Smooth muscle cell (in vitro differentiated cells): ENCODE data around the gene MPEG1. TPM values are rescaled to one million over a fixed set of nuclear protein-coding genes. Genes with fewer than 3 reads are reported as not detected.

ENCODE experiments used
- DNase-seq: peaks from one replicate; lab custom pipeline; 2025; ENCODE audit not compliant: unreplicated experiment; lab: John Stamatoyannopoulos, UW
- H2AFZ ChIP-seq: fragments of 200-600 bp; sonication (generic); 2 replicates; pipeline ENCODE4 v1.6.0; 2016; ENCODE audit warnings: antibody characterized with exemption, low read depth, mild to moderate bottlenecking
- H3F3A ChIP-seq: fragments of 200-600 bp; sonication (generic); 2 replicates; pipeline ENCODE4 v1.6.0; 2017; ENCODE audit warnings: antibody characterized with exemption, low read depth
- H3K27ac ChIP-seq: fragments of 200-600 bp; sonication (generic); 2 replicates; pipeline ENCODE4 v1.5.1; 2016; ENCODE audit warnings: low read depth, mild to moderate bottlenecking
- H3K27me3 ChIP-seq: fragments of 200-600 bp; sonication (generic); 2 replicates; pipeline ENCODE4 v1.6.1; 2016; ENCODE audit warnings: low read depth, mild to moderate bottlenecking
- H3K36me3 ChIP-seq: fragments of 200-600 bp; sonication (generic); 2 replicates; pipeline ENCODE4 v1.5.1; 2016; ENCODE audit warnings: low read depth
- H3K4me1 ChIP-seq: fragments of 200-600 bp; sonication (generic); 2 replicates; pipeline ENCODE4 v1.5.1; 2016; ENCODE audit warnings: low read depth
- H3K4me2 ChIP-seq: fragments of 200-600 bp; sonication (generic); 2 replicates; pipeline ENCODE4 v1.6.0; 2016; ENCODE audit warnings: mild to moderate bottlenecking
- H3K4me3 ChIP-seq: fragments of 200-600 bp; sonication (generic); 2 replicates; pipeline ENCODE4 v1.5.1; 2016; ENCODE audit warnings: mild to moderate bottlenecking
- H3K79me2 ChIP-seq: fragments of 200-600 bp; sonication (generic); 2 replicates; pipeline ENCODE4 v1.6.0; 2016; ENCODE audit warnings: low read depth, mild to moderate bottlenecking
- H3K9ac ChIP-seq: fragments of 200-600 bp; sonication (generic); 2 replicates; pipeline ENCODE4 v1.6.0; 2016; ENCODE audit warnings: low read depth
- H3K9me3 ChIP-seq: fragments of 200-600 bp; sonication (generic); replicated peaks from 2 replicates; pipeline ENCODE4 v1.5.1; 2016; ENCODE audit warnings: low read depth
- H4K20me1 ChIP-seq: fragments of 200-600 bp; sonication (generic); 2 replicates; pipeline ENCODE4 v1.6.0; 2016; ENCODE audit warnings: low read depth
- CTCF ChIP-seq: fragments of 200-600 bp; sonication (generic); IDR thresholded peaks from 2 replicates; pipeline ENCODE4 v1.5.1; 2017; ENCODE audit warnings: borderline replicate concordance, mild to moderate bottlenecking, antibody characterized with exemption; ENCODE audit not compliant: insufficient read depth, poor library complexity, severe bottlenecking
- WGBS: methylation state at CpG from one replicate; pipeline ENCODE4 v1.1.7; 2016; ENCODE audit warnings: low lambda C conversion rate; 5-methylcytosine and 5-hydroxymethylcytosine counted together
- polyA plus RNA-seq: library from polyadenylated mRNA; unstranded; fragments of >200 nt; fragmentation: Nextera tagmentation; extraction: Ambion mirVana; gene quantifications from 2 replicates; pipeline ENCODE4 v1.2.1, GENCODE V29; 2016
- total RNA-seq: library from RNA; depleted of rRNA; stranded (reverse); fragments of >200 nt; gene quantifications from 2 replicates; pipeline ENCODE4 v1.2.3, GENCODE V29; 2014

The MPEG1 gene
- total and polyA plus RNA-seq, 2 experiments from 2014 or later, result 0.07 to 0.13 TPM

- Histone ChIP-seq H3K9me3 (no peaks in the 10 kb centered on the region), H3K36me3 (no peaks in the 10 kb centered on the region), H3K9ac (no peak overlapping the region), H3K27ac (no peak overlapping the region), H3K4me1 (no peaks in the 10 kb centered on the region), H3K27me3 (no peaks in the 10 kb centered on the region), H3K79me2 (no peaks in the 10 kb centered on the region), H4K20me1 (peaks cover 4% of the 10 kb centered on the region), H3K4me2 (no peak overlapping the region), H3K4me3 (no peak overlapping the region), H3F3A (peaks cover 3% of the 10 kb centered on the region), H2AFZ (no peak overlapping the region)
- WGBS, result 88% methylated on average over 3 of the region's 3 CpGs
- DNase-seq, result no peak
- TF ChIP-seq CTCF, result no peak
Observed at GRCh38 chr11:59204746-59205145, 8.0 kb downstream of the MPEG1 start.

GRCh38 chr11:59201353-59201752, 11.4 kb downstream of the MPEG1 start:
- TF ChIP-seq CTCF, result no peak
- H3K36me3 ChIP-seq, result peaks cover 7% of the 10 kb centered on the region
- no peak overlapping the region for H3K9ac ChIP-seq
- H4K20me1 ChIP-seq, result peaks cover 3% of the 10 kb centered on the region
- peaks cover 5% of the 10 kb centered on the region for H3K4me1 ChIP-seq
- H3K9me3 ChIP-seq, result no peaks in the 10 kb centered on the region
- DNase-seq, result no peak
- H2AFZ ChIP-seq, result no peak overlapping the region
- no peaks in the 10 kb centered on the region for H3K79me2 ChIP-seq
- no peaks in the 10 kb centered on the region for H3F3A ChIP-seq
- no peak overlapping the region for H3K4me3 ChIP-seq
- WGBS, result 77% methylated on average over 3 of the region's 3 CpGs
- no peak overlapping the region for H3K4me2 ChIP-seq
- H3K27me3 ChIP-seq, result no peaks in the 10 kb centered on the region
- no peak overlapping the region for H3K27ac ChIP-seq

GRCh38 chr11:59200423-59200746, 12.3 kb downstream of the MPEG1 start:
- TF ChIP-seq CTCF, result no peak
- Histone ChIP-seq H3K4me2 (no peak overlapping the region), H3K4me1 (peaks cover 5% of the 10 kb centered on the region), H3F3A (no peaks in the 10 kb centered on the region), H3K9ac (no peak overlapping the region), H3K4me3 (no peak overlapping the region), H3K9me3 (no peaks in the 10 kb centered on the region), H3K27ac (no peak overlapping the region), H2AFZ (no peak overlapping the region), H4K20me1 (peaks cover 3% of the 10 kb centered on the region), H3K27me3 (no peaks in the 10 kb centered on the region), H3K36me3 (peaks cover 7% of the 10 kb centered on the region), H3K79me2 (no peaks in the 10 kb centered on the region)
- DNase-seq, result no peak
- 91% methylated on average over 4 of the region's 4 CpGs for WGBS

- Histone ChIP-seq H2AFZ (no peak overlapping the region), H3K79me2 (no peaks in the 10 kb centered on the region), H3F3A (no peaks in the 10 kb centered on the region), H3K36me3 (peaks cover 7% of the 10 kb centered on the region), H3K4me3 (no peak overlapping the region), H3K4me1 (peaks cover 5% of the 10 kb centered on the region), H3K27me3 (no peaks in the 10 kb centered on the region), H3K9ac (no peak overlapping the region), H3K27ac (no peak overlapping the region), H3K4me2 (no peak overlapping the region), H3K9me3 (no peaks in the 10 kb centered on the region), H4K20me1 (peaks cover 3% of the 10 kb centered on the region)
- no peak for DNase-seq
- WGBS, result 93% methylated on average over 14 of the region's 14 CpGs
- TF ChIP-seq CTCF, result no peak
Observed at GRCh38 chr11:59199546-59200422, 12.9 kb downstream of the MPEG1 start.
